HepG2 (cell line): ENCODE results near the gene PEMT. TPM values are rescaled to one million over a fixed set of nuclear protein-coding genes. Genes with fewer than 3 reads are reported as not detected.
A peak's percentile ranks its signal among the peaks of the same experiment; 100 is the strongest.

ENCODE experiments used
- FOXO1 ChIP-seq: sonication (generic); formaldehyde crosslinking; IDR thresholded peaks from 2 replicates; pipeline ENCODE4 v1.4.0; 2020; ENCODE audit warnings: missing genetic modification reagents
- MBD4 ChIP-seq: IDR thresholded peaks from 2 replicates; pipeline ENCODE4 v1.6.1; 2012; ENCODE audit warnings: low read length, inconsistent platforms, borderline replicate concordance
- NR2C2 ChIP-seq: sonication (generic); formaldehyde crosslinking; IDR thresholded peaks from 2 replicates; pipeline ENCODE4 v1.4.0; 2020; ENCODE audit warnings: missing genetic modification reagents, mild to moderate bottlenecking, moderate library complexity, borderline replicate concordance
- PHF20 ChIP-seq: sonication (generic); formaldehyde crosslinking; IDR thresholded peaks from 2 replicates; pipeline ENCODE4 v1.5.0; 2020; ENCODE audit warnings: mild to moderate bottlenecking, missing genetic modification reagents
- RBFOX2 ChIP-seq: fragments of 200-400 bp; formaldehyde crosslinking; IDR thresholded peaks from 2 replicates; pipeline ENCODE4 v1.6.1; 2017; ENCODE audit warnings: low read depth, mild to moderate bottlenecking, low read length
- SMARCE1 ChIP-seq: fragments of 450-650 bp; IDR thresholded peaks from 2 replicates; pipeline ENCODE4 v1.6.1; 2017; ENCODE audit warnings: borderline replicate concordance
- TCF7L2 ChIP-seq: IDR thresholded peaks from 2 replicates; pipeline ENCODE4 v1.6.1; 2011; ENCODE audit warnings: mild to moderate bottlenecking, low read depth, low read length, moderate library complexity
- TFDP2 ChIP-seq: sonication (generic); formaldehyde crosslinking; IDR thresholded peaks from 2 replicates; pipeline ENCODE4 v1.4.0; 2020; ENCODE audit warnings: missing genetic modification reagents
- THYN1 ChIP-seq: sonication (generic); formaldehyde crosslinking; IDR thresholded peaks from 2 replicates; pipeline ENCODE4 v1.8.1; 2023; ENCODE audit warnings: low read depth, mild to moderate bottlenecking, moderate library complexity, missing genetic modification reagents, borderline replicate concordance
- XRCC5 ChIP-seq: fragments of 200-400 bp; formaldehyde crosslinking; optimal IDR thresholded peaks from 2 replicates; pipeline ENCODE3; 2017; ENCODE audit warnings: mild to moderate bottlenecking, low read length
- ZBTB44 ChIP-seq: sonication (generic); formaldehyde crosslinking; IDR thresholded peaks from 2 replicates; pipeline ENCODE4 v1.4.0; 2020; ENCODE audit warnings: missing genetic modification reagents
- ZGPAT ChIP-seq: IDR thresholded peaks from 2 replicates; pipeline ENCODE4 v1.6.1; 2016; ENCODE audit warnings: mild to moderate bottlenecking
- ZNF407 ChIP-seq: sonication (generic); formaldehyde crosslinking; IDR thresholded peaks from one replicate; pipeline ENCODE4 v1.5.1; 2020; ENCODE audit warnings: mild to moderate bottlenecking, missing genetic modification reagents; ENCODE audit errors: not compliant biosample characterization
- ZNF44 ChIP-seq: sonication (generic); formaldehyde crosslinking; IDR thresholded peaks from 2 replicates; pipeline ENCODE4 v1.5.1; 2020; ENCODE audit warnings: mild to moderate bottlenecking, missing genetic modification reagents
- ZNF768 ChIP-seq: sonication (generic); formaldehyde crosslinking; IDR thresholded peaks from 2 replicates; pipeline ENCODE4 v1.4.0; 2020; ENCODE audit warnings: missing genetic modification reagents
- polyA plus RNA-seq, 8 experiments: library from polyadenylated mRNA; depleted of rRNA in 3 of 8; stranded (reverse) in 7 of 8; unstranded in 1 of 8; fragments of >200 nt; fragmentation: Illumina TruSeq in 4 of 8; extraction: Trizol in 4 of 8; gene quantifications; 2 replicates each; pipeline versions ENCODE4 v1.2.1 to v1.2.3, GENCODE V29; 2011 to 2016; ENCODE audit warnings: low read depth in 4 of 8, missing spikeins in 1 of 8, mixed read lengths in 1 of 8; ENCODE audit not compliant: insufficient read depth in 1 of 8
- total RNA-seq, 5 experiments: library from RNA; depleted of rRNA; stranded (reverse); fragments of >200 nt; fragmentation: Illumina TruSeq; extraction: Trizol; gene quantifications; 2 replicates each; pipeline ENCODE4 v1.2.3, GENCODE V29; 2016; ENCODE audit warnings: low read depth in 1 of 5

The PEMT gene
- total and polyA plus RNA-seq, 2 of the 13 experiments (the other 11 are each of a cell fraction or from before 2014, with no cell fraction given), result 31.7 to 43.6 TPM

DNA sequence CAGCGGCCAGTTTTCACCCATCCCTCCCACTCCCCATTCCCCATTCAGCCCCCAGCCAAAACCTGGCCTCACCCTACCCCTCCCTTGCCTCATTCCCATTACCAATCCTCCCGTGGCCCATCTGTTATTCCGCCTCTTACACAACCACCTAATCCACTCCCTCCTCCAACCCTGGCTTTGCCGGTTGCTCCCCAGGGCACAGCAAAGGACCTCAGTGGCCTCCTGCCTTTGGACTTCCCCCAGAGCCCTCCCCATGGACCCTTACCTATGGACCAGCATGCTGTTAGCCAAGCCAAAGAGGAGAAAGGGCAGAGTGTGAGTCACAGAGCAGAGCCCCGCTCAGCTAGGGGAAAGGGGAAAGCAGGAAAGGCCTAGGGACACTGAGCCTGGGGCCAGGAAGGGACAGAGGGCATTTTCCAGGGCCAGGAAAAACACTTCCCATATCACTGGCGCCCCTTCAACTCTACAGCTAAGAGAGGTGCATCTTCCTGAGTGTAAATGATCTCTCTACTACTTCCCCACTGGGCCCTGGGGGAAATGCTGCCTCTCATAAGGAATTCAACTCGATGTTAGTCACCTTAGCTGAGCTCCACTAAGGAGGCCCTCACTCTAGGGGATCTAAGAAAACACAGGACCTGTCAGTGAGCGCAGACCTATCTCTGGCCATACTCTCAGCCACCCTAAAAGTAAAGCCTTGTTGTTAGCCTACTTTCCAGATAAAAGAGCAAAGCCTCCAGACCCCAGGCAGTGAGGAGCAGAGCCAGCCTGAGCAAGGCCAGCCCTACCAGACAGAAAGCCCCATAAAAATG is 10.6 kb downstream of the PEMT start (continued):
- TF ChIP-seq ZBTB44 (CRISPR knock-in tag), result no peak
- peak; percentile 75 for TF ChIP-seq ZGPAT (CRISPR knock-in tag)
- no peak for TF ChIP-seq TCF7L2
- no peak for TF ChIP-seq SMARCE1
- peak; percentile 73 for TF ChIP-seq XRCC5
- peak; percentile 64; the same call in 1 of the 2 replicates for TF ChIP-seq FOXO1 (CRISPR knock-in tag)
- 0 out of 2 replicates have a peak, but pooled peaks have one; percentile 25 for TF ChIP-seq PHF20
- no peak for TF ChIP-seq RBFOX2
- no peak for TF ChIP-seq ZNF768
- no peak; the same call in 1 of the 2 replicates for TF ChIP-seq TFDP2 (CRISPR knock-in tag)
- peak; percentile 62; the same call in 1 of the 2 replicates for TF ChIP-seq ZNF44 (CRISPR knock-in tag)
- TF ChIP-seq ZNF407, result no peak
- peak; percentile 46 for TF ChIP-seq NR2C2 (CRISPR knock-in tag)
- no peak for TF ChIP-seq THYN1
- TF ChIP-seq MBD4, result no peak
